GM21528 (cell line): ENCODE data around the gene CNTNAP2.

Source experiments
- ATAC-seq: cut with Tn5 transposase; IDR thresholded peaks from one replicate; pipeline ENCODE4 v1.9.1; 2021; ENCODE audit warnings: mild to moderate bottlenecking, moderate library complexity; ENCODE audit not compliant: unreplicated experiment, low FRiP score

Gene CNTNAP2

DNA sequence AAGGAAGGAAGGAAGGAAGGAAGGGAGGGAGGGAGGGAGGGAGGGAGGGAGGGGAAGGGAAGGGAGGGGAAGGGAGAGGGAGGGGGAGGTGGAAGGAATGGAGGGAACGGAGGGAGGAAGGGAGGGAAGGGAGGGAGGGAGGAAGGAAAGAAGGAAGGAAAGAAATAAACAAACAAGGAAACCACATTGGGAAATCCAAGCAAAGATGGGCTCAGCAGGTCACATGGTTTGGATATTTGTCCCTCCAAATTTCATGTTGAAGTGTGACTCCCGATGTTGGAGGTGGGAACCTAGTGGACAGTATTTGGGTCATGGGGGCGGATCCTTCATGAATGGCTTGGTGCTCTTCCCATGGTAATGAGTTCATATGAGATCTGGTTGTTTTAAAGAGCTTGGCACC is 2019.4 kb downstream of the CNTNAP2 start:
- ATAC-seq, result no peak

DNA sequence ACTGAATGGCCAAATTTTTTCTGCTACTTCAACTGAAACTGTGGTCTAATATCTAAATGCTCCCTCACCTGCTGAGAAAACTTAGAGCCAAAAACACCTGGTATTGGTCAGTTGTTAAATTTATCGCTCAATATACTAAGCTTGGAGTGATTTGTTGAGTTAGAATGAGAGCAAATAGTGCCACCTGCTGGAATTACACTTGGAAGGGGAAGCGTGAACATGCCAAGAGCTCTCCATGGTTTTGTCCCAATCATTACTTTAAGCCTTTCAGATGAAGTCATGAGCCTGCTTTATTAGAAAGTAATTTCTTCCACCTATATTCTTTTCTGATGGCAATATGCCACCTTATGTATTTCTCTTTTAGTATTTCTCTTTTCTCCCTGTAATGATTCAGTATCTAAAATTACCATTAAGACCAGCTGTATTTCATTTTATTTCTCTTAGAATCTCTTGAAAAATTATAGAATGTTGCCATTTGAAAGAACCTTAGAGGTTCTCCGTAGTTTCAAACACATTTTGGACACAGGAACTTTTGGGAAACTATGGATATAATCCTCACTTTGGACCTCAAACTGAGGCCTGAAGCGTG is 2026.2 kb downstream of the CNTNAP2 start:
- peak; percentile 64 for ATAC-seq

- no peak for ATAC-seq
These were observed 2028.2 kb downstream of the CNTNAP2 start for GRCh38 chr7:148144827-148145226.

DNA sequence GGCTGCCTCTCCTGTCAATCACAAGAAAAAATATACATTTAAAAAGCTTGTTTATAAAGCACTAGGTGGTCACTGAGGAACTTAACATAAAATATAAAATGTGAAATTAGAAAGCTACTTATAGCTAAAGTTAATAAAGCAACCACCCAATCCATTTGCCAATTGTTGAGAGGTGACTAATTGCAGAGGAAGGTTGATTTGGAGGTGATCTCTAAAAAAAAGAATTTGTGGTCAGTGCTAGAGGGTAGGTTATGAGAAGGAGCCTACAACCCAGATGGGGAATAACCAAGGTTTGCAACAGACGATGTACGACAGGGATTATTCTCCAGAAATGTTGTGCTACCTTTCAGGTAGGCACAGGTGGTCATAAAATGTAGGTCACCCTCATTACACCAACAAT is 2029.7 kb downstream of the CNTNAP2 start:
- ATAC-seq, result no peak

DNA sequence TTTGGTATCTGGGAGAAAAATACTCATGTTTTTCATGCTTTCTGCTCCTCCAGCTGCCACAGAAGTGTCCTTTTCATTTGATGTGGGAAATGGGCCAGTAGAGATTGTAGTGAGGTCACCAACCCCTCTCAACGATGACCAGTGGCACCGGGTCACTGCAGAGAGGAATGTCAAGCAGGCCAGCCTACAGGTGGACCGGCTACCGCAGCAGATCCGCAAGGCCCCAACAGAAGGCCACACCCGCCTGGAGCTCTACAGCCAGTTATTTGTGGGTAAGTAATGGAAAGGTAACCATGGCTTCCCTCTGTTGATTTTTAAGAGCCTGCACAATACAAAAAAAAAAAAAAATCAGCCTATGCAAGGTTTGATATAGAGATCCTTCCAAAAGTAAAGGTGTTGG is 2030.8 kb downstream of the CNTNAP2 start:
- ATAC-seq, result no peak

GRCh38 chr7:148148456-148148855 is 2031.9 kb downstream of the CNTNAP2 start:
- ATAC-seq, result no peak

- no peak for ATAC-seq
These were observed 2033.1 kb downstream of the CNTNAP2 start for GRCh38 chr7:148149730-148150129.

DNA sequence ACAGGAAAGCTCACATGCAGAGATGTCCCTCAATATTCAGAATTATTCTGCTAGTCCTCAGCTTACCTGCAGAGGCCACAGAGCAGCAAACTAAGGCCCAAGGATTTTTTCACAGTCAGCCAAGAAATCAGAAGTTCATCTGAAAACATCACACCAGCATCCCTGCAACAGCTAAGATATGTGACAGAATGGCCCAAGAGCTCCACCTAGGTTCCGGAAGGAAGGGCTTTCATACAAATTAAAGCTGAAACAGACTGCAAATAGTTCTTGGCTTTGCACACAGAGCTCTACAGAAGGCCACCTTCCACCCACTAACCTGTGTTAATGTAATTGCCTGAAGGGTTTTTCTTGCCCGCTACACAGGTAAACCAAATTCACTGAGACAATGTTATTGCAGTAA is 2035.2 kb downstream of the CNTNAP2 start:
- no peak for ATAC-seq

- ATAC-seq, result no peak
These were observed 2037.1 kb downstream of the CNTNAP2 start for GRCh38 chr7:148153616-148154284.

DNA sequence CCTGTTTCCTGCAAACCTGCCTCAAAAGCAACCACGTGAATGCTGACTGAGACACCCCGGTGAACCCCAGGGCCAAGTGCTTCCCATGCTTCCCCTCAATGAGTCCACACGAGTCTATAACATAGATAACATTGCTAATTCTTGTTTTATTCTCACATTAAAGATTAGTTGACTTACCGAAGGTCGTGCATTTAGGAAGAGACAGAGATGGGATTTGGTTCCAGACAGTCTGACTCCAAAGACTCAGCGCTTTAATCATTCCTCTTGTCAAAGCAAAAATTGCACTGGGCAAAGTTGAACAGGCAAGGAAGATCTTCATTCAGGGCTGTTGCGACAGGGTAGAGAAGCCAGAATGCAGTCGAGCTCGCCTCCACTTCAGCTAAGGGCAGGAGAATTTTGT is 2038.4 kb downstream of the CNTNAP2 start:
- ATAC-seq, result no peak

DNA sequence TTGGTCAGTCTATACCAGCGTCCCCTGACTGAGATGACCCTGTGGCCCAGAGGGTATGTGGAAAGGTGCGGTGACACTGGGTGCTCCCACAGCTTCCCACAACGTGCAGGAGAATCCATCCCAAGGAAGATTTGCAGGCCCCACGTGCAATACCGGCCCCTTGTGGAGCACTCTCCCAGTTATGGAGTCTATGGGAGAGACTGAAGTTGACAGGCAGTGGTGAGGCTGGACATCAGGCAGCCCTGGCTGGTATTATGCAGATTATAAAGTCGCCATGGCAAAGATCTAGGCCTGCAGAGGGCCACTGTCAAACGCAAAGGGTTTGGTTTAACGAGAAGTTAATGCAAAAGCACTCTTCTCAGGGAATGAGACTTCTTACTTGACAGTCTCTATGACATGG is 2039.2 kb downstream of the CNTNAP2 start:
- ATAC-seq, result no peak

DNA sequence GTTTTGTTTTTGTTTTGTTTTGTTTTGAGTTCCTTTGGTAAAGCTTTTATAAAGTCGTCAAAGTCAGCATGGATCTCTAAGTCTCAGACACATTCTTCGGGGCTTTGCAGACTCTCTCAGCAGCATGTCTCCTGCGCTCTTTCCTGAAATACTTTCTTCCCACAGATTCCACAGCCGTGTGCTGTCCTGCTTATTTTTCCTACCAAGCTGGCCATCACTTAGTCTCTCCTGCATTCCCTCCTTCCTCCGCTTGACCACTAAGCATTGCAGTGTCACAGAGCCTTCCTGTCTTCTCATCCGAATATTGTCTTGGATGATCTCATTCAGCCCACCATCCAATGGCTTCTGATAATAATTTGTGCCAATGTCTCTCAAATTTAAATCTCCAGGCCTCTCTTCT is 2039.6 kb downstream of the CNTNAP2 start:
- no peak for ATAC-seq

GRCh38 chr7:148159331-148159730 is 2042.7 kb downstream of the CNTNAP2 start:
- ATAC-seq, result no peak

DNA sequence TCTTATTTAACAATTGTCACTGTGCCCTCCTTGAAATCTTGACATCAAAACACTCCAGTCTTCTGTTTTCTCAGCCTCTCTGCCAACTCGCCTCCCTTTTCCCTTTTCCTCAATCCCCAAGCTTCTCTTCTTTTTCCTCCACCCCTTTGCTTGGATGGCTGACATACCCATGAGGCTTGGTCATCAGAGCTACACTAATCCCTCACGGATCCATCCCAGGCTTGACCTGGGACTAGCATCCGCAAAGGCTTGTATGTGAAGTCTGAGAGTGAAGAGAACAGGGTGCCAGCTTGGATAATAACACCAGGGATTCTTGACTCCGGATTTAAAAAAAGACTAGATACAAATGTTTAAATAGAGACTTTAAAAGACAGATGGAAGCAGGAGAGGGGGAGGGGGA is 2045.2 kb downstream of the CNTNAP2 start:
- ATAC-seq, result no peak

- ATAC-seq, result no peak
These were observed 2046.2 kb downstream of the CNTNAP2 start for GRCh38 chr7:148162808-148163207.

DNA sequence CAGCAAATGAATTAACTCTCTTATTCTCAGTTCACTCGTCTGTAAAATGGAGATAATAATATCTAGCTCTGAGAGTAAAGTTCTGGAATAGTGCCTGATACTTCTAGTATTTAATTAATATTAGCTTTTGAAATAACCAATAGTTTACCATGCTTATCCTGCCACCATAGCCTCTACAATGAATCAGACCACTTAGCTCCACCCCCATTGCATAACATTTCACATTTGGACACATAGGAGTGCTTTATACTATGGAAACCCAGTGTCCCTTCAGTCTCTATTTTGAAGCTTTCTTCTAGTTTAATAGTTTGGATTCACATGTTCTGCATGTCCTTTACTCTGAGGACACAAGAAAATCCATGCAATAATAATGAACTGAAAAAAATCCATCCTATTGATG is 2046.6 kb downstream of the CNTNAP2 start:
- no peak for ATAC-seq

- ATAC-seq, result no peak
These were observed 2056.3 kb downstream of the CNTNAP2 start for GRCh38 chr7:148172920-148173319.

GRCh38 chr7:148173369-148173768 is 2056.8 kb downstream of the CNTNAP2 start:
- no peak for ATAC-seq

DNA sequence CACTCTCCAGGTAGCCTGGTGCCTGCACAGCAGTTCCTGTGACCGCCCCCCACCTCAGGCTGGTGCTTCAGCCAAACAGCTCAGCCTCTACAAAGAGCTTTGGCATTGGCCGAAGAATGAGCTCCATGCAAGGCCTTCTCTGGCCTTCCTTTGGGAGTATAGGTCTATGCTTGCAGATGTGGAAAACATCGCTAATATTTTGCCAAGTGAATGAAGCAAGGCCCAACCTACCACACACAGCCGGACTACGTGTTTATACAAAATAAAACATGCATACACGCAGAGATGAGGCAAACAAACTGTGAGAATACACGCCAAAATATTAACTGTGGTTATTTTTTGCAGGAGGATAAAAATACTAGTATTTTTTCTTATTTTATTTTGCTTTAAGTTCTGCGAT is 2057.8 kb downstream of the CNTNAP2 start:
- no peak for ATAC-seq

GRCh38 chr7:148175512-148175911 is 2058.9 kb downstream of the CNTNAP2 start:
- no peak for ATAC-seq

DNA sequence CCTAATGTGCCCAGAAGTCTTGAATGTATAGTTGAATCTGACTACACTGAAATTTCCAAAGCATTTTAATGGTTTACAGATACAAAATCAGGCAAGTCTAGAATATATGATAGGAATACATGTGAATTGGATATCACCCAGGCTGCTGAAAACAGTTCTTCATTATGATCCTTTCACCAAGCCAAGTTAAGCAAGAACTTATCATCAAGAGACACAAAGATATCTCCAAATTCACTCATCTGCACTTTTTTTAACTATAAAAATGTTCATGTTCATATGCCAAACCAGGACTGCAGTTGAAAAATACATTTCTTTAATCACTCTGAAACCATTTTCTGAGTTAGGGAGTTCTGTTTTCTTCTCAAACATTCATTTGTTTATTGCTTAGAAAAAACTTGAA is 2061.4 kb downstream of the CNTNAP2 start:
- ATAC-seq, result no peak

DNA sequence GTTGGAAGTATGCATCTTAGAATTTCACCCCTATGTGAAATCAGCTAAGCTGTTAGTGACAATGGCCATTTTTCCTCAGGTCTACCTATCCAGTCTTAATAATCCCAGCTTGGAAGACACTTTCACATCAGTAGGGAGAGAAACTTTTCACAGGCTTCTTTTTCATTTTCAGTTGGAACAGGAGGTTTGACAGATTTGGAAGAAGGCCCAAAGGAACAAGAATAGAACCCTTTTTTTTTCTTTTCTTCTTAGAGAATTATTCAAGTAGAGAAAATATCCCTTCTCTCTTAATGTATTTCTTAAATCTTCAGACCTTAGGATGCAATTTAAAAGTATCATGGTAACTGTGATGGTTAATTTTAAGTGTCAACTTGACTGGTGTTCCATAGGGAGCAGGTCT is 2063.5 kb downstream of the CNTNAP2 start:
- no peak for ATAC-seq

- no peak for ATAC-seq
These were observed 2065.7 kb downstream of the CNTNAP2 start for GRCh38 chr7:148182264-148182663.
